ENCODE results near the gene NCOR2. TPM values are rescaled to one million over a fixed set of nuclear protein-coding genes. Genes with fewer than 3 reads are reported as not detected.

The NCOR2 gene
- total RNA-seq, 6 experiments from 2014 or later = 38.1 to 87.5 (median 45.0) TPM

DNA sequence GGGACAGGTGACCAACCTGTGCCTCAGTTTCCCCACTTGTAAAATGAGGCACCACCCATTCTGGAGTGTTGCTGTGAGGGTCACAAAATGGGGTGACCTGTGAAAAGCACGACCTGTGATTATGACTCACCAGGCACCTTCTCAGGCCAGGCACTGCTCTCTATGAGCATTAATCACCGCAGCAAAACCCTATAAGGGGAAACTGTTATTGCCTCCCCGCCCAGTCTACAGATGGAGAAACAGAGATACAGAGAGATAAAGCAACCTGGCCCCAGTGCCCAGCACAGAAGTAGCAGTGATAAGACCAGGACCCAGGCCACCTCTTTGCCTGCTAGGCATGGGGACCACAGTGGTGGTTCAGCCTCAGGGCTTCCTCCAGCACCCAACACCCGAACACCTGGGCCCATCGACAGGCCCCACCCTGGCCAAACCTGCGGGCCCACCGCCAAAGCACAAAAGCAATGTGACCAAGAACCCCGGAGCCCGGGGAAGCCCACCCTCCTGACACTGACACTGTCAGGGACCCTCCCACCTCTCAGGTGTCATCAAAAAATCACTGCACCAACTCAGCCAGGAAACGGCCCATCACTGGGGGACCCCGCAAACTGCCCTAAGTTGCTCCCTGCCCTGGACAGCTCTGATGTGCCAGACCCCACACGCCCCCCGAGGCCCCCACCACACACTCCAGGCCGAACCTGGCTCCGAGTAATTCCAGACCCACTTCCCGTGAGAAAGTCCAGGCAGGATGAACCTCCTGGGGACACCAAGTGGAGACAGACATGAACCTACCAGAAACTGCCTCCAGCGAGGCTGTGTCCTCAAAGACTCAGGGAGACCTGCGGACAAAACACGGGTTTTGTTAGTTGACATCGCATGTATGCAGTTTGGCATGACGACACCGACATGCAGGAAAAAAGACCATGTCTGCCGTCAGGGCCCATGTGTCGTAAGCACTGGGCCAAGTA, 32.4 kb downstream of the NCOR2 start:
- 80% methylated on average over 8 of the region's 24 CpGs for WGBS (ENCODE audit: insufficient coverage, low coverage, low lambda C conversion rate, missing lambda C conversion rate)
- Histone ChIP-seq H3K4me3 (no peak overlapping the region), H3K27ac (no peak overlapping the region)

DNA sequence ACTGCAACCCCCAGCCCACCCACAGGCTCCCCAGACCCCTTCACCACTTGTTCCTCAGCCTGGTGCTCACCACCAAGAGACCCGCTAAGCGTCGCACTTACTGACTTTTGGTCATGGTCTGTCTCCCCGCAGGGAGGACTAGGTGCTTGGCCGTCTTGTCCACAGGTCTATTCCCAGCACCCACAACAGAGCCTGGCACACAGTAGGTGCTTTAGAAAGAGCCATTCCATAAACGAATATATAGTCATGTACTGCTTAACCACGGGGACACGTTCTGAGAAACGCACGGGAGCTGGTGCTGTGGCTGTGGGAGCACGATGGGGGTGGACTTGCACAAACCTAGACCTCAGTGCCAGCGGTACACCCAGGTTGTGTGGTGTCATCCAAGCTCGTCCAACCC, 34.0 kb downstream of the NCOR2 start:
- Histone ChIP-seq H3K36me3 (no peaks in the 10 kb centered on the region), H3K9me3 (no peaks in the 10 kb centered on the region), H3K27ac (no peak overlapping the region), H3K4me1 (peaks cover 0 to 14% (median 7%) of the 10 kb centered on the region in 4 donors), H3K27me3 (no peaks in the 10 kb centered on the region), H3K4me3 (no peak overlapping the region)
- intact Hi-C loops (cut with DNase I) = no loop called here
- TF ChIP-seq POLR2A (IDR thresholded peaks at IDR 0.05) = no peak
- TF ChIP-seq, protein P1, sequence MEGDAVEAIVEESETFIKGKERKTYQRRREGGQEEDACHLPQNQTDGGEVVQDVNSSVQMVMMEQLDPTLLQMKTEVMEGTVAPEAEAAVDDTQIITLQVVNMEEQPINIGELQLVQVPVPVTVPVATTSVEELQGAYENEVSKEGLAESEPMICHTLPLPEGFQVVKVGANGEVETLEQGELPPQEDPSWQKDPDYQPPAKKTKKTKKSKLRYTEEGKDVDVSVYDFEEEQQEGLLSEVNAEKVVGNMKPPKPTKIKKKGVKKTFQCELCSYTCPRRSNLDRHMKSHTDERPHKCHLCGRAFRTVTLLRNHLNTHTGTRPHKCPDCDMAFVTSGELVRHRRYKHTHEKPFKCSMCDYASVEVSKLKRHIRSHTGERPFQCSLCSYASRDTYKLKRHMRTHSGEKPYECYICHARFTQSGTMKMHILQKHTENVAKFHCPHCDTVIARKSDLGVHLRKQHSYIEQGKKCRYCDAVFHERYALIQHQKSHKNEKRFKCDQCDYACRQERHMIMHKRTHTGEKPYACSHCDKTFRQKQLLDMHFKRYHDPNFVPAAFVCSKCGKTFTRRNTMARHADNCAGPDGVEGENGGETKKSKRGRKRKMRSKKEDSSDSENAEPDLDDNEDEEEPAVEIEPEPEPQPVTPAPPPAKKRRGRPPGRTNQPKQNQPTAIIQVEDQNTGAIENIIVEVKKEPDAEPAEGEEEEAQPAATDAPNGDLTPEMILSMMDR (IDR thresholded peaks at IDR 0.05) = no peak
- ATAC-seq (no peak), DNase-seq (no peak)
- WGBS (ENCODE audit: insufficient coverage, low coverage, low lambda C conversion rate, missing lambda C conversion rate) = 94% methylated on average over 6 of the region's 13 CpGs

More for the DNA sequence above, 32.4 kb downstream of the NCOR2 start:
- H3K27me3 ChIP-seq = no peaks in the 10 kb centered on the region
- peaks cover 0 to 23% (median 11%) of the 10 kb centered on the region in 4 donors for H3K4me1 ChIP-seq
- TF ChIP-seq, protein P1 (IDR thresholded peaks at IDR 0.05) = no peak
- TF ChIP-seq POLR2A (IDR thresholded peaks at IDR 0.05) = no peak
- no peaks in the 10 kb centered on the region for H3K36me3 ChIP-seq
- no peak for DNase-seq
- intact Hi-C loops (cut with DNase I) = no loop called here
- no peaks in the 10 kb centered on the region for H3K9me3 ChIP-seq
- no peak for ATAC-seq

DNA sequence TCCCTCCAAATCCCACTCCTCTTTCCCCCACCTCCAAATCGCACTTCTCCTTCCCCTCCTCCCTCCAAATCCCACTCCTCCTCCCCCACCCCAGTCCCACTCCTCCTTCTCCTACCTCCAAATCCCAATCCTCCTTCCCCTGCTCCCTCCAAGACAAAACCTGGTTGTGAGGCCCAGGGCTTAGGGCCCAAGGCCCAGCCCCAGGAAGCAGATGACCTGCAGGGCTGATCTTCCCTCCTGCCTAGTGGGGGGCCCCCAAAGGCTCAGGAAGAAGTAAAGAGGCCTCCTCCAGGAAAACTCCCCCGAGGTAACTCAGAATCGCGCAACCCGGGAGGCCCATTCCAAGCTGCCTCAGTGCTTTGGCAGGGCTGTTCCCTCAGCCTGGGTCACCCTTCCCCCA, 34.4 kb downstream of the NCOR2 start:
- TF ChIP-seq, protein P1 (IDR thresholded peaks at IDR 0.05) = no peak
- TF ChIP-seq POLR2A (IDR thresholded peaks at IDR 0.05) = no peak
- WGBS (ENCODE audit: insufficient coverage, low coverage, low lambda C conversion rate, missing lambda C conversion rate) = 95% methylated on average over 4 of the region's 5 CpGs
- Histone ChIP-seq H3K4me1 (peaks cover 0 to 9% (median 4%) of the 10 kb centered on the region in 4 donors), H3K27me3 (no peaks in the 10 kb centered on the region), H3K27ac (no peak overlapping the region), H3K4me3 (no peak overlapping the region), H3K9me3 (no peaks in the 10 kb centered on the region), H3K36me3 (no peaks in the 10 kb centered on the region)
- ATAC-seq (no peak), DNase-seq (no peak)
- intact Hi-C loops (cut with DNase I) = no loop called here

DNA sequence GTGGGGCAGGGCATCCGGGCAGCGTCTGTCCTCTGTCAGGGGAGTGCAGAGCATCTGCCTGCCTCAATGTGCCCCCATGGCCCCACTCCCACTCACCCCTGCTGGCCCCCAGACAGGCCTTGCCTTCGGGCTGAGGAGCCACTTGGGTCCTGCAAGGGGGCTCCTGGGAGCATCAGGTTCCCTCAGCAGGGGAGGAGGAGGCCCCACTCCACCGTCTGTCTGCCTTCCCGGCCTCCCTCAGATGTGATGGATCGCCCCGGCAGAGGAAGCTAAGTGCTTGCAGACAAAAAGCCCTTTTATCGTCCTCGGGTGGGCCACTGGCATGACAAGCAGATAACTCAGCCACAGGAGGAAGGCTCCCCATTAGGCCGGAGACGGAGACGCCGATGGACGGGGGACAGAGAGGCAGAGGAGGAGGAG, 35.1 kb downstream of the NCOR2 start:
- TF ChIP-seq POLR2A (IDR thresholded peaks at IDR 0.05) = no peak
- TF ChIP-seq, protein P1 (IDR thresholded peaks at IDR 0.05) = no peak
- 89% methylated on average over 9 of the region's 14 CpGs for WGBS (ENCODE audit: insufficient coverage, low coverage, low lambda C conversion rate, missing lambda C conversion rate)
- intact Hi-C loops (cut with DNase I) = no loop called here
- H3K36me3 ChIP-seq = no peaks in the 10 kb centered on the region
- ATAC-seq (peak in 1 of 4 donors; percentile 13), DNase-seq (no peak)
- H3K9me3 ChIP-seq = no peaks in the 10 kb centered on the region
- H3K27ac ChIP-seq = no peak overlapping the region
- H3K4me1 ChIP-seq = peaks cover 0 to 3% (median 1%) of the 10 kb centered on the region in 4 donors
- no peak overlapping the region for H3K4me3 ChIP-seq
- no peaks in the 10 kb centered on the region for H3K27me3 ChIP-seq

All from right lobe of liver (tissue), 6 donors.